Activated naive CD8-positive, alpha-beta T cell (primary cell): ENCODE results near the gene TRHDE.
"Not testable (repeated sequence)": the region's sequence is repeated elsewhere in the genome, so short reads cannot be mapped to it uniquely, and the experiment has no call there.

Experiments used
- H3K27ac Mint-ChIP-seq: one replicate; pipeline ENCODE4 v1.8.0; 2021; ENCODE audit warnings: mixed read lengths
- H3K27me3 Mint-ChIP-seq: one replicate; pipeline ENCODE4 v1.8.0; 2021; ENCODE audit warnings: mixed read lengths
- H3K36me3 Mint-ChIP-seq: one replicate; pipeline ENCODE4 v1.8.0; 2021; ENCODE audit warnings: mixed read lengths
- H3K4me1 Mint-ChIP-seq: one replicate; pipeline ENCODE4 v1.8.0; 2021; ENCODE audit warnings: low read depth, mixed read lengths
- H3K4me3 Mint-ChIP-seq: one replicate; pipeline ENCODE4 v1.8.0; 2021; ENCODE audit warnings: mild to moderate bottlenecking, mixed read lengths
- H3K9me3 Mint-ChIP-seq: one replicate; pipeline ENCODE4 v1.8.0; 2021; ENCODE audit warnings: low read depth, mixed read lengths

TRHDE gene

GRCh38 chr12:72677846-72678245 lies 405.7 kb downstream of the TRHDE start:
- H3K9me3 Mint-ChIP-seq: peaks cover 5% of the 10 kb centered on the region
- no peaks in the 10 kb centered on the region for H3K27me3 Mint-ChIP-seq
- H3K4me3 Mint-ChIP-seq: no peak overlapping the region
- no peaks in the 10 kb centered on the region for H3K36me3 Mint-ChIP-seq
- H3K4me1 Mint-ChIP-seq: no peaks in the 10 kb centered on the region
- H3K27ac Mint-ChIP-seq: no peak overlapping the region

DNA sequence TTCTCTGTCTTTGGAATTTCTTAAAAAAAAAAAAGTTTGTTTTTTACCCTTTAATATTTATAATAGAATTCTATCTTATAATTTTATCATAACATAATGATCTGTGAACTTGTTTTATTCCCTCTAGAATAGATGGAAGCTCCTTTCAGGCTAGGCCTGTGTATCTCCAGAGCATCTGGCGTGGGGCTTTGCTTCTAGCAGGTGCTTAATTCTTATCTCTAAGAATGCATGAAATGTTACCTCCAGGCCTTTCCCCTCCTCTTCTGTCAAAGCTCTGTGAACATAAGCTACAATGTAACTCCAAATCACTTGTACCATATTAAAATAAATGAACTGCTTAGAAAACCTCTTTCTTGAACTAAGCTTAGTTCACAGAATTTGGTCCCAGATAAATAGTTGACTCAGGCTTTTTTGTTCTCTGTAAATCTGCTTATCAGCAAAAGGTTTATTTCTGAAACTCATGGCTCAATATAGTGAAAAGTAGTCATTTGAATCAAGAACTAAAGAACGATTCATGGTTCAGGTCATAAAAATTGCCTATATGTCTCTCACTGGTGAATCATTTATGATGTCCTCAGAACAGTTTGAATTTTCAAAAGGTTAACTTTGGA lies 407.1 kb downstream of the TRHDE start:
- no peaks in the 10 kb centered on the region for H3K36me3 Mint-ChIP-seq
- H3K27me3 Mint-ChIP-seq: no peaks in the 10 kb centered on the region
- H3K4me1 Mint-ChIP-seq: no peaks in the 10 kb centered on the region
- H3K9me3 Mint-ChIP-seq: no peaks in the 10 kb centered on the region
- H3K27ac Mint-ChIP-seq: no peak overlapping the region
- H3K4me3 Mint-ChIP-seq: no peak overlapping the region

DNA sequence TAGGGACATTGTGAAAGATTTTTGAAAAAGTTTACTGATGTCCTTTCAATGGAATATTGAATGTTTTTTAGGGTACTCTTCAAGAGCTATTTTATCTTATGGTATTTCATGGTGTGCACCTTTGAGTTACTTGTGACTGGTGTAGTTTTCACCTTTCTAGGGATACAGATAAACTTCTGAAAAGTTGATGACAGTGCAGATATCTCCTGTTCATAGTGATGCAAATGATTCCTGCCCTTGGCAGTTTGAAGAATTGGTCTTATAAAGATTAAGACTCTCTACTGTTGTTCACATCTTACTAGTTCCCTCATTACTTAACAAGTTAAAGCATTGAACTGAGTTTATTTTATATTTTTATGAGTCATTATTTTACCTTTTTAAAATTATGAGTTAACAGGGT lies 408.9 kb downstream of the TRHDE start:
- Mint-ChIP-seq H3K27me3 (no peaks in the 10 kb centered on the region), H3K9me3 (no peaks in the 10 kb centered on the region), H3K27ac (no peak overlapping the region), H3K4me3 (no peak overlapping the region), H3K36me3 (no peaks in the 10 kb centered on the region), H3K4me1 (no peaks in the 10 kb centered on the region)

DNA sequence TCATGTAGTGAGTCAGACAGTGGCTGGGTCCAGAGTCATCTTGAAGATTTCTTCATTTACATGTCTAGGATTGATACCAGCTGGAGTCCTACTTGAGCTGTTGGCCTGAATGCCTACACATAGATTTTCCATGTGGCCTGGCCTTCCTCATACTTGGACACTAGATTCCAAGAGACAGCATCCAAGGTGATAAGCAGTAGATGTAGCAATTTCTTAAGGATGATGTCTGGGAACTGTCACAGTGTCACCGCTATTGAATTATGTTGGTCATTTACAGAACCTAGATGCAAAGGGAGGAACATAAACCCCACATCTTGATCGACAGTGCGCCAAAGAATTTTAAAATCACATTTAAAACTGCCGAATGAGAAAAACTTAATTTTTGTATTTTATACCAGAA lies 412.3 kb downstream of the TRHDE start:
- no peak overlapping the region for H3K4me3 Mint-ChIP-seq
- no peak overlapping the region for H3K27ac Mint-ChIP-seq
- H3K27me3 Mint-ChIP-seq: no peaks in the 10 kb centered on the region
- no peaks in the 10 kb centered on the region for H3K36me3 Mint-ChIP-seq
- H3K4me1 Mint-ChIP-seq: no peaks in the 10 kb centered on the region
- peaks cover 6% of the 10 kb centered on the region for H3K9me3 Mint-ChIP-seq

DNA sequence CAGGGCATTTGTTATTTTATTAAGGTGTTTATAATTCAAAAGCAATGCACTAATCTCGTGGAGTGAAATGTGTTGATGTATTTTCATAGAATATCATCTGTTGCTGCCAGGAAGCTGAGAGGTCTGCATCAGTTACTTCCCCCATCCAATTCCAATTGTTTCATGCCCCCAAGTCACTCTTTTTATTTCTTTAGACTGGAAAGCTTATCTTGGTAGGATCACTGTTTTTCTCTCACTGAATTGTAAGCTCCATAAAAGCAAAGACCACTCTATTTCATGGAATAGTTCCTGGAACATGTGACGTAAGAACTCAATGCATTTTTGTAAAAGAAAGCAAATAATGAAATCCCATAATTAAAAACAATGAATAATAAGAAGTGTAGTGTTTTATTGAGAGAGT lies 420.2 kb downstream of the TRHDE start:
- no peak overlapping the region for H3K4me3 Mint-ChIP-seq
- no peaks in the 10 kb centered on the region for H3K27me3 Mint-ChIP-seq
- H3K27ac Mint-ChIP-seq: no peak overlapping the region
- H3K9me3 Mint-ChIP-seq: peaks cover 9% of the 10 kb centered on the region
- H3K36me3 Mint-ChIP-seq: no peaks in the 10 kb centered on the region
- H3K4me1 Mint-ChIP-seq: no peaks in the 10 kb centered on the region

GRCh38 chr12:72694193-72694592 lies 422.0 kb downstream of the TRHDE start:
- H3K27ac Mint-ChIP-seq: no peak overlapping the region
- H3K4me3 Mint-ChIP-seq: no peak overlapping the region
- H3K27me3 Mint-ChIP-seq: no peaks in the 10 kb centered on the region
- H3K9me3 Mint-ChIP-seq: peaks cover 4% of the 10 kb centered on the region
- H3K4me1 Mint-ChIP-seq: no peaks in the 10 kb centered on the region
- H3K36me3 Mint-ChIP-seq: no peaks in the 10 kb centered on the region

DNA sequence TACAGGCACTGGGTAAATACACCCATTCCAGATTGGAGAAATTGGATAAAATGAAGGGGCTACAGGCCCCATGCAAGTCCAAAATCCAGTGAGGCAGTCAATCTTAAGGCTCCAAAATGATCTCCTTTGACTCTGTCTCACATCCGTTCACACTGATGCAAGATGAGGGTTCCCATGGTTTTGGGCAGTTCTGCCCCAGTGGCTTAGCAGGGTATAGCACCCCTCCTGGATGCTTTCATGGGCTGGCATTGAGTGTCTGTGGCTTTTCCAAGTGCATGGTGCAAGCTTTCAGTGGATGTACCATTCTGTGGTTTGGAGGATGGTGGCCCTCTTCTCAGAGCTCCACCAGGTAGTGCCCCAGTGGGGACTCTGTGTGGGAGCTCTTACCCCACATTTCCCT lies 427.2 kb downstream of the TRHDE start:
- Mint-ChIP-seq H3K27ac (no peak overlapping the region), H3K36me3 (no peaks in the 10 kb centered on the region), H3K4me3 (no peak overlapping the region), H3K9me3 (peaks cover 5% of the 10 kb centered on the region), H3K27me3 (no peaks in the 10 kb centered on the region), H3K4me1 (no peaks in the 10 kb centered on the region)

GRCh38 chr12:72712025-72712424 lies 439.9 kb downstream of the TRHDE start:
- H3K27me3 Mint-ChIP-seq, H3K4me1 Mint-ChIP-seq: not testable (repeated sequence)

DNA sequence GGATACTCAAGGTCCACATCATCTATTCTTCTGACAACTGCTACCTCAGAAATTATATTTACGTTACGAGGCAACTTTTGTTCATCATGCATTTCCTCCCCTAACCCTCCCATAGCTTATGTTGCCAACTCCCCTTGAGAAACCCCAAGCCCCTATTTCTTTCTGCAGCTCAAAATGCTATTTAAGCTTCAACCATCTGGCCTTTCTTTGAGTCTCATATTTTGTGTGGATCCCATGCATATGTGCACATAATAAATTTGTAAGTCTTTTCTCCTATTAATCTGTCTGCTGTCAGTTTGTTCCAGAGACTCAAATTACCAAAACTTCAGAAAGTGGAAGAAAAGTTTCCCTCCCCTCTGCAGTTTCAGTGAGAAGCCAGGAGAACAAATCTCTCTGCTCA lies 444.1 kb downstream of the TRHDE start:
- Mint-ChIP-seq H3K27ac (no peak overlapping the region), H3K4me3 (no peak overlapping the region), H3K27me3 (no peaks in the 10 kb centered on the region), H3K9me3 (no peaks in the 10 kb centered on the region), H3K36me3 (no peaks in the 10 kb centered on the region), H3K4me1 (no peaks in the 10 kb centered on the region)

More at GRCh38 chr12:72712025-72712424, 439.9 kb downstream of the TRHDE start:
- not testable (repeated sequence) for H3K27ac Mint-ChIP-seq, H3K9me3 Mint-ChIP-seq, H3K4me3 Mint-ChIP-seq, H3K36me3 Mint-ChIP-seq

GRCh38 chr12:72717036-72717435 lies 444.9 kb downstream of the TRHDE start:
- Mint-ChIP-seq H3K4me3 (no peak overlapping the region), H3K36me3 (no peaks in the 10 kb centered on the region), H3K27me3 (no peaks in the 10 kb centered on the region), H3K4me1 (no peaks in the 10 kb centered on the region), H3K27ac (no peak overlapping the region), H3K9me3 (no peaks in the 10 kb centered on the region)
